CD4-positive, alpha-beta T cell treated with Interleukin-1 beta for 1 hour (primary cell): ENCODE data around the gene TUBAL3.

Source experiments
- DNase-seq, 2 donors: peaks; one replicate each; pipeline ENCODE4 v3.0.0-alpha.2; 2020 to 2022

Gene TUBAL3

DNA sequence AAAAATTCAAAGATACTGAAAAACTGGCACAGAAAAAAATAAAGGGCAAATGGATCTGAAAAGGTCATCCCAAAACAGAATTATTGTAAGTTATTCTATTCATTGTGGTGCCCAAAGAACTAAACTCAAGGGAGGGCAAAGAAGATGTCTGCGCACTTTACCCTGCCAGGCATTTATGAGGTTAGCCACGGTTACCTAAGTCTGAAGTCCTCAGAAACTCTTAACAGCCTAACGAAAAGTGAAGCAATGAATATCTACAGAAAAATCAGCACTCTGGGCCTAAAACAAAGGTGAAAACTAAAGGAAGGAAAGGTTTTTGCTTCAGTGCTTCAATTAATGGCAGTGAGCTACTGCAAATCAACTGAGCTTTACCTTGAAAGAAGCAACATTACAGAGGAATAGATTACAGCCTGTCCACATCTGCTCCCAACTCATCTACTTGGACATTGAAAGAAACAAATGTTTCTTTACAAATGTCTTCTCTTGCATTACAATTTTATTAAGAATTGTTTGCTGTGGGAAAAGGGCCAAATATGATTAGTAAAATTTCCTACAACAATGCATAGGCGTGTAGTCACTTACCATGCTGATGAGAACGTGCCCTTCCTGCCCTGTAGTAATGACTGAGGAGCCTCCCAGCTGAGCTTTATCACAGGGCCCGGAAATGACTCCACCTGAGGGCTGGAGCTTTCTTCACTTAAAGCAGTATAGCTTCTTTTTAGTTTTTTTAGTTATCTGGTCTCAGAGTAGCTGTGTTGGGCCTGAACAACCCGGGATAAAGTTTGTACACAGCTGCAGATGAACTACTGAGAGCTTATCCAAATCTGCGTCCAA is at the start of gene TUBAL3:
Gene TUBAL3, minus strand, starts transcription at position 621 of the 834 bp plus-strand sequence. Its CDS starts 36 bp downstream, at position 585.
- DNase-seq: no peak

DNA sequence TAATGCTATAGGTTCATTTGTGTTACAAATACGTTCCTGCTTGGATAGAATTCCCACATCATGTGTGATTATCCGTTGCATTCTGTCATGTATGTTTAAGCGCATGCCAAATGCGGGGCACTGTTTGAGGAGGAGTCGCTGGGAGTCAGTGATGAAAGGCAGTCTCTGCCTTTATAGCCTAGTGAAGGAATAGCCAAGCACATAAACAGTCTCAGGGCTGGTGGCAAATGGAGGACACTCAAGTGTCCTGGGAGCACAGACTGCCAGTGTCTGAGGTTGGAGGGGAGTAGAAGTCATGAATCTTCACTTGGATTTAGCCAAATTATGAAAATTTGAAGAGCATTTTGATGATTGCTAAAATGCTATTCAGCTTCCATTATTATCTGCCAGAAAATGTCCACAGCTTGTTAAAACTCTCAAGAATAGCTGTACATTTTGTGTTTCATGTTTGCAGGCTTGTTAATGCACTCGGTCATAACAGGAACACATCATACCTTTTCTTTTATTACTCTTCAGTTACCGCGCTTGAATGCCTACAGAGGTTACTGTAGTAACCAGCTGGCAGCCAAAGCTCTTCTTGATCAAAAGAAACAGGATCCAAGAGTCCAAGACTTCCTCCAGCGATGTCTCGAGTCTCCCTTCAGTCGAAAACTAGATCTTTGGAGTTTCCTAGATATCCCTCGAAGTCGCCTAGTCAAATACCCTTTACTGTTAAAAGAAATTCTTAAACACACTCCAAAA is 49.3 kb upstream of the TUBAL3 start:
- no peak for DNase-seq

DNA sequence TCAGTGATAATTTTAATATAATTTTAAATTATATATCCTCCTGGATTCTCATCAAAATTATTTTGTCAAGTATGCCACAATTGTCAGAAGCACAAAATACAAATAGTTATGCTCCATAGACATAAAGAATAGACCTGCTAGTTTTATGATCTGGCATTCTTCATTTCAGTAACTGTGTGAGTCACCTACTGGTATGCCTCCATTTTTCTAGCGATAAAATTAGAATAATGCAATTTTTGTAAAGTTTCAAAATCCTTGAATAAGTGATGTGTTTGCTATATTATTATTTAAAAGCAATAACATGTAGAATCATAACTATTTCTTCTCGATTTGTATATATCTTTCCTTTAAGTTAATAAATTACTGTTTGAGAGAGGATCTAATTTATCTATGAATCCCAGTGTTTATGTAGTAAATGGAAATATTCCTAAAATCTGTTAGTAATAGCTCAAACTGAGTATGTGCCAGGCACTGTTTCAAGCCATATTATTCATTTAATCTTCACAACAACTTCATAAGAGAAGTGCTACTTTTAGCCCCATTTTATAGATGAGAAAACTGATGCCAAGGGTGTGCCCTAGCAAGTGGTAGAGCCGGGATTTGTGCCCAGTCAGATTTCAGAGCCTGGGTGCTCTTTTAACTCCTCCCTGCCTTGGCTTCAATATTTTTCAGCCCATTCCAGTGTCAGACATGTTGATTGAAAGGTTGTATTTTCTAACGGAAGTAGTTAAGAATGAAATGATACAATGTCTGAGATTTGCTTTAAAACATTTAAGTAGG is 46.2 kb upstream of the TUBAL3 start:
- DNase-seq: no peak

DNA sequence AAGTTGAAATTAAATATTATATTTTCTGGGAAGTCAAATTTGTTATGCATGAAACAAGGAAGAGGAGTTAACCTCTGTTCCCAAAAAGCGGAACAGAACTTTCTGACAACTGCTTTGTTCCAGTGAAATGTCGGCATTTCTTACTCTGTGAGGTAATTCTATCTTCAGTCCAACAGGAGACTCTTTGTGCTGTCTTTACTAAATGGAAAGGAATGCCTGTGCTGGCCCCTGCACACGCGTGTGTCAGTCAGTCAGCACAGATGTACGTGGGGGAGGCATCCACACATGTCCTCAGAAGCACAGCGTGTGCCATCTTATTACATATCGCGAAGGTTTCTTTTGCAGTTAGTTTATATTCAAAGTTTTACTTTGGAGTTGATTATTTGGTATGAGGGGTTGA is 45.2 kb upstream of the TUBAL3 start:
- no peak for DNase-seq

- DNase-seq: no peak
Measured at GRCh38 chr10:5449227-5449626, 44.6 kb upstream of the TUBAL3 start.

- no peak for DNase-seq
Measured at GRCh38 chr10:5448333-5449001, 43.8 kb upstream of the TUBAL3 start.

- peak in 1 of 2 donors; percentile 43 for DNase-seq
Measured at GRCh38 chr10:5447611-5448071, 43.0 kb upstream of the TUBAL3 start.

GRCh38 chr10:5447056-5447455 is 42.4 kb upstream of the TUBAL3 start:
- no peak for DNase-seq

- peak; percentile 72 to 89 for DNase-seq
Measured at GRCh38 chr10:5446390-5446926, 41.8 kb upstream of the TUBAL3 start.

DNA sequence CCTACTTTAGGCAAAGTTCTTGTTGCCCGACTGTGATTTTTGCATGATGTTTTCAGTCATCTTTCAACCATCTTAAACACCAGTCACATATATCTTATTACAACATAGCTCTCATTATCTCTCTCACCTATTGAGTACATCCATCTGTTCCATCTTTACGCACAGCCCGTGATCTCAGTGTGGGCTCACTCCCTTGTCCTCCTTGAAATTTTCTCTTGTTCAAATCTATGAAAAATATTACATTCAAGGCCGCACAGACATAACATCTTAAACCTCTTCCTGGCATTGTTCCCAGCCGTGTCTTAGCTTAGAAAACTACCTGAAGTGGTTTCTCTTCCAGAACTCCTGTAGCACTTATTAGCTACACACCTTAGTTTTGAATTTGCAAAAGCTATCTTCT is 40.4 kb upstream of the TUBAL3 start:
- DNase-seq: no peak

DNA sequence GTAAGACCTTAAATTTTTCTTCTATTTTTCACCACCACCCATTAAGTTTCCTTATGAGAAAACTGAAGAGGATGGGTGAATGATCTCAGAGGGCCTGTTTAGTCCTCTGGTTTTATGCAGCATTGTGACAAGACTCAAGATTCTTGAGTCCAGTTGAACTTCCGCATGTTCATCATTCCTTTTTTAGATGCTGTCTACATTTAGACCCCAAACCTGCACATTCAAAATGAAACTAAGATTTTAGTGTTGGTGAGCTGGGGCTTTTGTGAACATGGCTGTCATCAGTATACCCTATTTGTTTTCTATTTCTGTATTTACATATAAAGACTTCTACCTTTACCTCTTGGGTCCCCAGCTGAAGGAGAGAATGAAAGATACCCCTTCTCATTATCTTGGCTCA is 38.8 kb upstream of the TUBAL3 start:
- no peak for DNase-seq

DNA sequence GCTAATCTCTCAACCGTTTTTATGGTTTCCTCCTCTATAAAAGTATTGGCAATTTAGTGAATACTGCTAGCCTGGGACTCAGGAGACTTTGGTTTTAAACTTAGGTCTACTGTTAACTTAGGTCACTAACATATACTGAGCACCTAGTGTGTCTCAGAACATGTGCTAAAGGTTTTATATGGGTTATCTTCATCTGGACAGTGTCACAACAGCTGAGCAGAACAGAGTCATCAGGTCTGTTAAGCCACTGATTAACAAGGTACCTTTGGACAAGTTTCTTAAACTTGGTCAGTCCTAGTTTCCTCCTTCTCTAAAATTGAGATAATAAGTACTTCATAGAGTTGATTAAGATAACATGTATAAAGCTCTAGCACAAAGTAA is 38.4 kb upstream of the TUBAL3 start:
- no peak for DNase-seq

DNA sequence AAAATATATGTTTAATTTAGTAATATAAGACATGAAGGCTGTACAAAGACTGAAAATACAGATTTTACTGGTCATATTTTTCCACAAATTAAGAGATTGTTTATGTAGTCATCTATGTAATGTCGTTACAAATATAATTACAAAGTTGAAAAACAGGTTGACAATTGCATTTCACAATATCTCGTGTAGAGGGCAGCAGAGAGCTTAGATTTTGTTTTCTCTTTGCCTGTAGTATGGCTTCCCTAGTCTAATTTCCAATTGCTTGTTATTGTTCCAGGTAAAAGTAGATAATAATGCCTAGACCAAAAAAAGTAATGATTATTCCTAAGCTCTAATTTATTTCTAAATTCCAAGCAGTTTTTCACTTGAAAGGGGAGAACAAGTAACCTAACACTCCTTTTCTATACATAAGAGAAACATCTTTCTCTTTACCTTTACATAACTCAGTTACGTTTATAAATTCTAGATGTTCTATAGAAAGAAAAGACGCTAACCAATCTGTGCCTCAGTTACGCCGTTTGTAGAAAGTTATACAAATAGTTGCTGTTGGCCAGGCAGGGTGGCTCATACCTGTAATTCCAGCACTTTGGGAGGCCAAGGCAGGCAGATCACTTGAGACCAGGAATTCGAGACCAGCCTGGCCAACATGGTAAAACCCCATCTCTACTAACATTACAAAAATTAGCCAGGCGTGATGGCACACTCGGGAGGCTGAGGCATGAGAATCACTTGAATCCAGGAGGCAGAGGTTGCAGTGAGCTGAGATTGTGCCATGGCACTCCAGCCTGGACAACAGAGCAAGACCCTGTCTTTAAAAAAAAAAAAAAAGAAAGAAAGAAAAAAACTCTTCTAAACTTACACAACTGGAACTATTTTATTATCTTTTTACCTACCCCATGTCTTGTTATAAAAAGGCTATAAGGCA is 37.7 kb upstream of the TUBAL3 start:
- peak; percentile 6 to 68 for DNase-seq

- no peak for DNase-seq
Measured at GRCh38 chr10:5441106-5441505, 36.5 kb upstream of the TUBAL3 start.

DNA sequence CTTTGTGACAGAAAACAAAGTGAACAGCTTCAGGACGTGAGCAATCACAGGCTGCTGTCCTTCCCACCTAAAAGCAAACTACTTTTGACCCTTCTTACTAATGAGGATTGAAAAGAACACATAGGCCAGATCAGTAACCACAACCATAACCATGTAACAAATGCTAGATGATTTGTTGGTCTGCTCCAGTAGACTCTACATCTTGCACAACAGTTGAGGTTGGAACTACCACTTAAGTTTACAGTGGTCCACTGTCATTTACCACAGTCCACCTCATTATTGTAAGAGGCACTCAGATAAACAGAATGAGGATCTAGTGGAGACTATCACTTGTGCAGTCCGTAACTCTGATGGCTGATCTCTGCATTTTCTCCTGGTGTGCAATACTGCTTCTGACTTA is 35.6 kb upstream of the TUBAL3 start:
- no peak for DNase-seq

- DNase-seq: no peak
Measured at GRCh38 chr10:5435328-5435727, 30.7 kb upstream of the TUBAL3 start.

DNA sequence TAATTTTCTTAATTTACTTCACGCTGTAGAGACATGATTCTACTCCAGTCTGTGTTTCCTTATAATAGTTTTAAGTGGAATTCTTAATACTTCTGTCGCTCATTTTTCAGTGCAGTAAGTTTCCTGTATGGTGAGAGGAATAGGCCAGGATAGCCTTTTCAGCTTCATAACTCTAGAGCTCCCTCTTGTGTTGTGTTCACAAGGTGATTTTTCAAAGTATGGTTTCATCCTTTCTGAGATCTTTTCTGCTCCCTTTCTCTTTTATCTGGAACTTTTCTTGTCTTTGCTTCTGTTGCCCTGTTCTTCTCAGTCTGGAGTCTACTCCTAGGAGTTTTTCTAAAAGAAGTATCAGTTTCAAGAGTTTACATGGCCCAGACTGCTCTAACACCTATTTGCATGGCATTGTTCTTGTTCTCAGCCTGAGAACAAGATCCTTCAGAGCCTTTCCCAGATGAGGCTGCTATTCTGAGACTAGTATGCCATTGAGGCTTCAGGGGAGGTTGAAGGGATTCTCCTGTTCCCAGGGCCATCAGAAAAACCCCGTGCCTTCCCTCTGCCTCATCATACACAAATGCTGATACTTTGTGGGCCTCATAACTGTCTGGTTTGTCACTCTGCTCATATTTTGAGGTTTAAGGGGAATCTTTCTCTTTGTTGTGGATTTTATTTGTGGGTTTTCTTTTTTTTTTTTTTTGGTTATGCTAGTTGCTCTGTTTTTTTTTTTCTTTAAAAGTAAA is 29.6 kb upstream of the TUBAL3 start:
- DNase-seq: peak in 1 of 2 donors; percentile 52

- no peak for DNase-seq
Measured at GRCh38 chr10:5433182-5433581, 28.6 kb upstream of the TUBAL3 start.

DNA sequence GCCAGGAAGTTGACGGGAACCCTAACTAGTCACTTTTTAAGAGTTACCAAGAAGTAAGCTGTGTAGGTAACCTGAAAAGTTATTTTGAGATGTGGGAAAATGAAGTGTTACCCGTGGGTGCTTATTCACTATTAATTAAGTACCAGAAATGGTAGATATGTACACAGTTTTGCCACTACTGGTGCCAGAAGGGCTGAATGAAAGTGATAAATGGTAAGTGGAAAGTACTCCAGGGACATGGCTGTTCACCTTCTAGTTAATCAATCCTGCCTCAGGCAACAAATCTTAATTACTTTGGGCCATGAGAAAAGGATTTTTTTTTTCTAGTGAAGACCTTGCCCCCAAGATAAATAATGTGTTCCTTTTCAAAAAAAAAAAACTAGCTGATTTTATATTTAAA is 23.5 kb upstream of the TUBAL3 start:
- no peak for DNase-seq

GRCh38 chr10:5424751-5425150 is 20.1 kb upstream of the TUBAL3 start:
- DNase-seq: no peak

GRCh38 chr10:5423771-5424170 is 19.1 kb upstream of the TUBAL3 start:
- DNase-seq: no peak
